KOPT-K1 (cell line): Measurements from ENCODE around the gene PAX5.

Source experiments
- H3K27ac ChIP-seq: fragments of 200-600 bp; sonication (generic); 2 replicates; pipeline ENCODE4 v1.5.1; 2016; ENCODE audit warnings: antibody characterized with exemption, mild to moderate bottlenecking, low read depth, low read length; ENCODE audit not compliant: poor library complexity, severe bottlenecking
- H3K36me3 ChIP-seq: fragments of 200-600 bp; sonication (generic); 2 replicates; pipeline ENCODE4 v1.5.1; 2017; ENCODE audit warnings: antibody characterized with exemption, mild to moderate bottlenecking, low read length, moderate library complexity; ENCODE audit not compliant: insufficient read depth
- H3K9me3 ChIP-seq: fragments of 200-600 bp; sonication (generic); 2 replicates; pipeline ENCODE4 v1.5.1; 2017; ENCODE audit warnings: antibody characterized with exemption, low read length, mild to moderate bottlenecking; ENCODE audit not compliant: insufficient read depth, poor library complexity, severe bottlenecking

The PAX5 gene

GRCh38 chr9:36897019-36897418, 137.0 kb downstream of the PAX5 start:
- H3K36me3 ChIP-seq: no peaks in the 10 kb centered on the region
- H3K27ac ChIP-seq: no peak overlapping the region
- no peaks in the 10 kb centered on the region for H3K9me3 ChIP-seq

- H3K27ac ChIP-seq: no peak overlapping the region
- H3K9me3 ChIP-seq: no peaks in the 10 kb centered on the region
- H3K36me3 ChIP-seq: no peaks in the 10 kb centered on the region
Observed at GRCh38 chr9:36896296-36896695, 137.8 kb downstream of the PAX5 start.

GRCh38 chr9:36895744-36896260, 138.3 kb downstream of the PAX5 start:
- Histone ChIP-seq H3K9me3 (no peaks in the 10 kb centered on the region), H3K36me3 (no peaks in the 10 kb centered on the region), H3K27ac (no peak overlapping the region)

- no peaks in the 10 kb centered on the region for H3K9me3 ChIP-seq
- H3K36me3 ChIP-seq: no peaks in the 10 kb centered on the region
Observed at GRCh38 chr9:36894695-36895310, 139.3 kb downstream of the PAX5 start.

GRCh38 chr9:36893911-36894310, 140.2 kb downstream of the PAX5 start:
- Histone ChIP-seq H3K27ac (no peak overlapping the region), H3K36me3 (no peaks in the 10 kb centered on the region), H3K9me3 (no peaks in the 10 kb centered on the region)

More at GRCh38 chr9:36894695-36895310, 139.3 kb downstream of the PAX5 start:
- no peak overlapping the region for H3K27ac ChIP-seq

GRCh38 chr9:36893184-36893583, 140.9 kb downstream of the PAX5 start:
- Histone ChIP-seq H3K9me3 (no peaks in the 10 kb centered on the region), H3K27ac (no peak overlapping the region), H3K36me3 (no peaks in the 10 kb centered on the region)

GRCh38 chr9:36892279-36892678, 141.8 kb downstream of the PAX5 start:
- Histone ChIP-seq H3K27ac (no peak overlapping the region), H3K9me3 (no peaks in the 10 kb centered on the region), H3K36me3 (no peaks in the 10 kb centered on the region)

- Histone ChIP-seq H3K9me3 (no peaks in the 10 kb centered on the region), H3K27ac (no peak overlapping the region), H3K36me3 (no peaks in the 10 kb centered on the region)
Observed at GRCh38 chr9:36891341-36891811, 142.7 kb downstream of the PAX5 start.

GRCh38 chr9:36889844-36890243, 144.2 kb downstream of the PAX5 start:
- H3K27ac ChIP-seq: no peak overlapping the region
- no peaks in the 10 kb centered on the region for H3K9me3 ChIP-seq
- H3K36me3 ChIP-seq: no peaks in the 10 kb centered on the region

- no peaks in the 10 kb centered on the region for H3K9me3 ChIP-seq
- no peaks in the 10 kb centered on the region for H3K36me3 ChIP-seq
- no peak overlapping the region for H3K27ac ChIP-seq
Observed at GRCh38 chr9:36888551-36888950, 145.5 kb downstream of the PAX5 start.

- H3K36me3 ChIP-seq: no peaks in the 10 kb centered on the region
- H3K9me3 ChIP-seq: no peaks in the 10 kb centered on the region
Observed at GRCh38 chr9:36884721-36885120, 149.3 kb downstream of the PAX5 start.

GRCh38 chr9:36882594-36882993, 151.5 kb downstream of the PAX5 start:
- Histone ChIP-seq H3K27ac (no peak overlapping the region), H3K36me3 (no peaks in the 10 kb centered on the region), H3K9me3 (no peaks in the 10 kb centered on the region)

More at GRCh38 chr9:36884721-36885120, 149.3 kb downstream of the PAX5 start:
- no peak overlapping the region for H3K27ac ChIP-seq

GRCh38 chr9:36881743-36882441, 152.2 kb downstream of the PAX5 start:
- no peaks in the 10 kb centered on the region for H3K9me3 ChIP-seq
- no peaks in the 10 kb centered on the region for H3K36me3 ChIP-seq
- no peak overlapping the region for H3K27ac ChIP-seq

- Histone ChIP-seq H3K27ac (no peak overlapping the region), H3K9me3 (no peaks in the 10 kb centered on the region), H3K36me3 (no peaks in the 10 kb centered on the region)
Observed at GRCh38 chr9:36881316-36881715, 152.8 kb downstream of the PAX5 start.

- Histone ChIP-seq H3K27ac (no peak overlapping the region), H3K36me3 (no peaks in the 10 kb centered on the region), H3K9me3 (no peaks in the 10 kb centered on the region)
Observed at GRCh38 chr9:36880075-36880474, 154.0 kb downstream of the PAX5 start.
